MM.1S (cell line): ENCODE results near the gene KRT17.

Experiments
- DNase-seq: peaks from one replicate; pipeline ENCODE4 v3.0.0-alpha.2; 2015
- H2AFZ ChIP-seq: fragments of 300-600 bp; sonication (generic); 2 replicates; pipeline ENCODE4 v1.6.0; 2016; ENCODE audit warnings: antibody characterized with exemption, low read length
- H3F3A ChIP-seq: fragments of 300-600 bp; sonication (generic); 2 replicates; pipeline ENCODE4 v1.6.1; 2016; ENCODE audit warnings: mild to moderate bottlenecking, antibody characterized with exemption, low read length, moderate library complexity, mixed read lengths; ENCODE audit not compliant: insufficient read depth
- H3K27ac ChIP-seq: fragments of 300-600 bp; sonication (generic); 2 replicates; pipeline ENCODE4 v1.5.1; 2016; ENCODE audit warnings: mild to moderate bottlenecking, low read length
- H3K27me3 ChIP-seq: fragments of 300-600 bp; sonication (generic); replicated peaks from 2 replicates; pipeline ENCODE4 v1.6.0; 2016; ENCODE audit warnings: low read length; ENCODE audit not compliant: insufficient read depth
- H3K36me3 ChIP-seq: fragments of 300-600 bp; sonication (generic); replicated peaks from 2 replicates; pipeline ENCODE4 v1.6.1; 2016; ENCODE audit warnings: mild to moderate bottlenecking, low read length, mixed read lengths; ENCODE audit not compliant: insufficient read depth
- H3K4me1 ChIP-seq: fragments of 300-600 bp; sonication (generic); 2 replicates; pipeline ENCODE4 v1.6.1; 2016; ENCODE audit warnings: low read length, mixed read lengths
- H3K4me2 ChIP-seq: fragments of 300-600 bp; sonication (generic); 2 replicates; pipeline ENCODE4 v1.6.0; 2016; ENCODE audit warnings: low read depth, low read length
- H3K4me3 ChIP-seq: fragments of 300-600 bp; sonication (generic); 2 replicates; pipeline ENCODE4 v1.5.1; 2016; ENCODE audit warnings: low read length, mixed read lengths
- H3K79me2 ChIP-seq: fragments of 300-600 bp; sonication (generic); 2 replicates; pipeline ENCODE4 v1.6.1; 2016; ENCODE audit warnings: mixed run types, low read length, mixed read lengths
- H3K9ac ChIP-seq: fragments of 300-600 bp; sonication (generic); 2 replicates; pipeline ENCODE4 v1.6.1; 2016; ENCODE audit warnings: low read length, mixed read lengths
- H3K9me2 ChIP-seq: fragments of 300-600 bp; sonication (generic); replicated peaks from 2 replicates; pipeline ENCODE4 v1.6.1; 2016; ENCODE audit warnings: mild to moderate bottlenecking, low read length, mixed read lengths; ENCODE audit not compliant: insufficient read depth
- H3K9me3 ChIP-seq: fragments of 300-600 bp; sonication (generic); replicated peaks from 2 replicates; pipeline ENCODE4 v1.6.1; 2016; ENCODE audit warnings: mild to moderate bottlenecking, low read length, mixed read lengths; ENCODE audit not compliant: insufficient read depth
- H4K20me1 ChIP-seq: fragments of 300-600 bp; sonication (generic); 2 replicates; pipeline ENCODE4 v1.6.1; 2016; ENCODE audit warnings: mild to moderate bottlenecking, low read length, moderate library complexity, mixed read lengths; ENCODE audit not compliant: insufficient read depth
- EZH2 ChIP-seq: fragments of 300-600 bp; sonication (generic); optimal IDR thresholded peaks from 2 replicates; pipeline ENCODE3; 2017; ENCODE audit warnings: low read depth, mild to moderate bottlenecking, antibody characterized with exemption, low read length, mixed read lengths
- EZH2phosphoT487 ChIP-seq: fragments of 300-600 bp; sonication (generic); IDR thresholded peaks from 2 replicates; pipeline ENCODE4 v1.6.1; 2018; ENCODE audit warnings: antibody characterized with exemption, low read length
- TF ChIP-seq, protein P1 (sequence below): fragments of 300-600 bp; sonication (generic); IDR thresholded peaks from 2 replicates; pipeline ENCODE4 v1.5.1; 2016; ENCODE audit warnings: antibody characterized with exemption, low read length, mixed read lengths

Gene KRT17

DNA sequence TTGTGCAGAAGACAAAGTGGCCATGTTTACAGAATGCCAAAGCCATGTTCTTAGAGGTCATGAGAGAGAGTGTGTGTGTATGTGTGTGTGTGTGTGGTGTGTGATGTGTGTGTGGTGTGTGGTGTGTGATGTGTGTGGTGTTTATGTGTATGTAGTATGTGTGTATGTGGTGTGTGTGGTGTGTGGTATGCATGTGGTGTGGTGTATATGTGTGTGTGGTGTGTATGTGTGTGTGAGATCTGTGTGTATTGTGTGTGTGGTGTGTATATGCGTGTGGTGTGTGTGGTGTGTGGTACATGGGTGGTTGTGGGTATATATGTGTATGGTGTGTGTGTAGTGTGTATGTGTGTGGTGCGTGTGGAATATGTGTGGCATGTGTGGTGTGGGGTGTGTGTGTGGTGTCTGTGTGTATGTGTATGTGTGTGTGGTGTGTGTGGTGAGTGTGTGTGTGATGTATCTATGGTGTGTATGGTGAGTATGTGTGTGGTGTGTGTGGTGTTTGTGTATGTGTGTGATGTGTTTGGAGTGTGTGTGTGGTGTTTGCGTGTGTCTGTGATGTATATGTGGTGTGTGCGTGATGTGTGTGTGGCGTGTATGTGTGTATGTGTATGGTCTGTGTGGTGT is 8.2 kb upstream of the KRT17 start:
- H3K36me3 ChIP-seq, result no peaks in the 10 kb centered on the region
- H3K9ac ChIP-seq, result no peak overlapping the region
- H3K4me3 ChIP-seq, result no peak overlapping the region
- H3K27ac ChIP-seq, result no peak overlapping the region
- TF ChIP-seq EZH2, result no peak
- TF ChIP-seq, protein P1, sequence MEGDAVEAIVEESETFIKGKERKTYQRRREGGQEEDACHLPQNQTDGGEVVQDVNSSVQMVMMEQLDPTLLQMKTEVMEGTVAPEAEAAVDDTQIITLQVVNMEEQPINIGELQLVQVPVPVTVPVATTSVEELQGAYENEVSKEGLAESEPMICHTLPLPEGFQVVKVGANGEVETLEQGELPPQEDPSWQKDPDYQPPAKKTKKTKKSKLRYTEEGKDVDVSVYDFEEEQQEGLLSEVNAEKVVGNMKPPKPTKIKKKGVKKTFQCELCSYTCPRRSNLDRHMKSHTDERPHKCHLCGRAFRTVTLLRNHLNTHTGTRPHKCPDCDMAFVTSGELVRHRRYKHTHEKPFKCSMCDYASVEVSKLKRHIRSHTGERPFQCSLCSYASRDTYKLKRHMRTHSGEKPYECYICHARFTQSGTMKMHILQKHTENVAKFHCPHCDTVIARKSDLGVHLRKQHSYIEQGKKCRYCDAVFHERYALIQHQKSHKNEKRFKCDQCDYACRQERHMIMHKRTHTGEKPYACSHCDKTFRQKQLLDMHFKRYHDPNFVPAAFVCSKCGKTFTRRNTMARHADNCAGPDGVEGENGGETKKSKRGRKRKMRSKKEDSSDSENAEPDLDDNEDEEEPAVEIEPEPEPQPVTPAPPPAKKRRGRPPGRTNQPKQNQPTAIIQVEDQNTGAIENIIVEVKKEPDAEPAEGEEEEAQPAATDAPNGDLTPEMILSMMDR, result no peak
- no peak for TF ChIP-seq EZH2phosphoT487
- no peak for DNase-seq
- no peaks in the 10 kb centered on the region for H3K4me1 ChIP-seq
- no peaks in the 10 kb centered on the region for H3K9me3 ChIP-seq
- H3K79me2 ChIP-seq, result no peaks in the 10 kb centered on the region
- H3F3A ChIP-seq, result no peaks in the 10 kb centered on the region
- H3K9me2 ChIP-seq, result no peaks in the 10 kb centered on the region
- no peaks in the 10 kb centered on the region for H4K20me1 ChIP-seq
- peaks cover 9% of the 10 kb centered on the region for H3K27me3 ChIP-seq
- H2AFZ ChIP-seq, result no peak overlapping the region
- H3K4me2 ChIP-seq, result no peak overlapping the region

- Histone ChIP-seq H3K9ac (no peak overlapping the region), H3K9me3 (no peaks in the 10 kb centered on the region), H3K9me2 (no peaks in the 10 kb centered on the region), H3K27ac (no peak overlapping the region), H3K4me1 (no peaks in the 10 kb centered on the region), H2AFZ (no peak overlapping the region), H3K27me3 (peaks cover 16% of the 10 kb centered on the region), H3K4me3 (no peak overlapping the region), H4K20me1 (no peaks in the 10 kb centered on the region), H3K4me2 (no peak overlapping the region), H3K36me3 (no peaks in the 10 kb centered on the region), H3K79me2 (no peaks in the 10 kb centered on the region), H3F3A (no peaks in the 10 kb centered on the region)
- DNase-seq, result no peak
- TF ChIP-seq, protein P1, result no peak
- no peak for TF ChIP-seq EZH2
- TF ChIP-seq EZH2phosphoT487, result no peak
Observed at GRCh38 chr17:41631898-41632285, 7.5 kb upstream of the KRT17 start.

DNA sequence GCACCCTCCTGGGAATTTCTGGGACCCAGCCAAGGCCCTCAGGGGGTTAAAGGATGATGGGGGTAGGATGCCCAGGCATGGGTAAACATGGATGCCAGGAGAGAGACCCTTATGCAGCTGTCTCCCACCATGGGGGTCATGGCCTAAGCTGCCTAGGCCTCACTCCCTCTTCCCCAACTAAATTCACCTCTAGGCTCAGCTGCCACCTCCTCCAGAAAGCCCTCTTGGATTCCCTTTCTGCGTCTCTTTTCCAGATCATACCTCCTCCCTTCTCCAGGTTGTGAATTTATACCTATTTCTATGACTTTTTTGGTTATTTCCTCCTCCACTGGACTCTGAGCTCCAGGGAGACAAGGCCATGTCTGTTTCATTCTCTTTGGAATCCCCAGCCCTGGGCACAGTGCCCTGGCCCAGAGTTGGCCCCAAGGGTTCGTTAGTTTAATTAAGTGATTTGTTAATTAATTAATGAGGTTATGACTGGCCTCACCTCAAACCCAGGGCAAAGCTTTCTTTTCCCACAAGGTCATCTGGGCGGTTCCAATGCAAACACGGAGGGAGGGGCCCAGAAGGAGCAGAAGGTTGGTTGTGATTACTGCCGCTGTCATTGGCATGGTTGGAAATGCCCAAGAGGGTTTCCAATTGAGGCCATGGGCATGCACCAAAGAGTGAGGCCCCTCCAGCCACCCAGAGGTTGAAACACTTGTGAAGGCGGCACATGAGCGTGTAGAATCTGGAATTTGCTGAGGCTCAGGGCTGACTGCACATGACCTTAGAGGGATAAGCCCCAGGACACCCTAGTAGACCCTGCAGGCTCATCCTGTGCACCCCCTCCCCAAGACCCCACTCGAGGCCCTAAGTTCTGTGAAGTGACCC is 6.9 kb upstream of the KRT17 start:
- DNase-seq, result no peak
- Histone ChIP-seq H3K4me2 (no peak overlapping the region), H3K4me3 (no peak overlapping the region), H3K27ac (no peak overlapping the region), H2AFZ (no peak overlapping the region), H3F3A (no peaks in the 10 kb centered on the region), H3K4me1 (no peaks in the 10 kb centered on the region), H3K9ac (no peak overlapping the region), H3K79me2 (no peaks in the 10 kb centered on the region), H4K20me1 (no peaks in the 10 kb centered on the region), H3K9me2 (no peaks in the 10 kb centered on the region), H3K9me3 (no peaks in the 10 kb centered on the region), H3K36me3 (no peaks in the 10 kb centered on the region), H3K27me3 (peaks cover 20% of the 10 kb centered on the region)
- TF ChIP-seq, protein P1, result no peak
- TF ChIP-seq EZH2 (no peak), EZH2phosphoT487 (no peak)
